HepG2 (cell line): Measurements from ENCODE around the gene ARL4D. TPM values are rescaled to one million over a fixed set of nuclear protein-coding genes. Genes with fewer than 3 reads are reported as not detected.

ENCODE experiments used
- AHDC1 ChIP-seq: sonication (generic); formaldehyde crosslinking; IDR thresholded peaks from 2 replicates; pipeline ENCODE4 v1.5.1; 2020; ENCODE audit warnings: mild to moderate bottlenecking, missing genetic modification reagents, borderline replicate concordance
- EEA1 ChIP-seq: sonication (generic); formaldehyde crosslinking; IDR thresholded peaks from 2 replicates; pipeline ENCODE4 v1.5.1; 2020; ENCODE audit warnings: mild to moderate bottlenecking, missing genetic modification reagents, borderline replicate concordance
- FOXM1 ChIP-seq: sonication (generic); formaldehyde crosslinking; IDR thresholded peaks from 2 replicates; pipeline ENCODE4 v1.5.0; 2020; ENCODE audit warnings: missing genetic modification reagents
- KDM1A ChIP-seq: IDR thresholded peaks from 2 replicates; pipeline ENCODE4 v1.6.1; 2016; ENCODE audit warnings: missing compliant biosample characterization
- SNAPC2 ChIP-seq: sonication (generic); formaldehyde crosslinking; IDR thresholded peaks from 2 replicates; pipeline ENCODE4 v1.8.1; 2022; ENCODE audit warnings: mild to moderate bottlenecking, missing genetic modification reagents
- SP2 ChIP-seq: sonication (generic); formaldehyde crosslinking; IDR thresholded peaks from 2 replicates; pipeline ENCODE4 v1.5.1; 2020; ENCODE audit warnings: mild to moderate bottlenecking, missing genetic modification reagents
- TIGD3 ChIP-seq: sonication (generic); formaldehyde crosslinking; IDR thresholded peaks from 2 replicates; pipeline ENCODE4 v1.5.1; 2020; ENCODE audit warnings: mild to moderate bottlenecking, missing genetic modification reagents, borderline replicate concordance
- ZBED4 ChIP-seq: sonication (generic); formaldehyde crosslinking; IDR thresholded peaks from 2 replicates; pipeline ENCODE4 v1.4.0; 2020; ENCODE audit warnings: missing genetic modification reagents, borderline replicate concordance
- ZBTB10 ChIP-seq: sonication (generic); formaldehyde crosslinking; IDR thresholded peaks from 2 replicates; pipeline ENCODE4 v1.4.0; 2020; ENCODE audit warnings: missing genetic modification reagents, borderline replicate concordance
- ZBTB46 ChIP-seq: sonication (generic); formaldehyde crosslinking; IDR thresholded peaks from 2 replicates; pipeline ENCODE4 v1.4.0; 2020; ENCODE audit warnings: mild to moderate bottlenecking, missing genetic modification reagents, borderline replicate concordance
- ZNF782 ChIP-seq: sonication (generic); formaldehyde crosslinking; IDR thresholded peaks from 2 replicates; pipeline ENCODE4 v1.4.0; 2020; ENCODE audit warnings: missing genetic modification reagents, mild to moderate bottlenecking, borderline replicate concordance
- polyA plus RNA-seq, 8 experiments: library from polyadenylated mRNA; depleted of rRNA in 3 of 8; stranded (reverse) in 7 of 8; unstranded in 1 of 8; fragments of >200 nt; fragmentation: Illumina TruSeq in 4 of 8; extraction: Trizol in 4 of 8; gene quantifications; 2 replicates each; pipeline versions ENCODE4 v1.2.1 to v1.2.3, GENCODE V29; 2011 to 2016; ENCODE audit warnings: low read depth in 4 of 8, missing spikeins in 1 of 8, mixed read lengths in 1 of 8; ENCODE audit not compliant: insufficient read depth in 1 of 8
- total RNA-seq, 5 experiments: library from RNA; depleted of rRNA; stranded (reverse); fragments of >200 nt; fragmentation: Illumina TruSeq; extraction: Trizol; gene quantifications; 2 replicates each; pipeline ENCODE4 v1.2.3, GENCODE V29; 2016; ENCODE audit warnings: low read depth in 1 of 5

ARL4D gene
- total and polyA plus RNA-seq, 2 of the 13 experiments (the other 11 are each of a cell fraction or from before 2014, with no cell fraction given), result 9.0 to 25.9 TPM

GRCh38 chr17:43398724-43399595 is at the start of gene ARL4D (continued):
- TF ChIP-seq AHDC1 (no peak), ZBED4 (CRISPR knock-in tag) (no peak), SNAPC2 (CRISPR knock-in tag) (peak; percentile 87; the same call in 1 of the 2 replicates), ZBTB46 (CRISPR knock-in tag) (no peak), ZNF782 (peak; percentile 83; the same call in 1 of the 2 replicates), ZBTB10 (CRISPR knock-in tag) (no peak), EEA1 (CRISPR knock-in tag) (peak; percentile 96; the same call in 1 of the 2 replicates), SP2 (no peak), KDM1A (CRISPR knock-in tag) (no peak), FOXM1 (CRISPR knock-in tag) (no peak), TIGD3 (CRISPR knock-in tag) (peak; percentile 65; the same call in 1 of the 2 replicates)
